Tibial nerve (tissue), 4 donors: Measurements from ENCODE around the gene TBX15. TPM values are rescaled to one million over a fixed set of nuclear protein-coding genes. Genes with fewer than 3 reads are reported as not detected.

Source experiments
- DNase-seq, 2 donors: peaks; one replicate each; pipeline ENCODE4 v3.0.0-alpha.2; 2019; ENCODE audit warnings: low spot score in 2 of 2
- H3K27ac ChIP-seq, 4 donors: fragments of 200-600 bp; sonication (generic) in 3 of 4; one replicate each; pipeline ENCODE4 v1.5.1; 2017 to 2019; ENCODE audit warnings: mild to moderate bottlenecking in 1 of 4
- H3K27me3 ChIP-seq, 2 donors: fragments of 200-600 bp; sonication (generic) in 1 of 2; one replicate each; pipeline versions ENCODE4 v1.5.1 to v1.6.0; 2017 to 2019
- H3K36me3 ChIP-seq, 3 donors: fragments of 200-600 bp; sonication (generic); one replicate each; pipeline ENCODE4 v1.5.1; 2018 to 2019
- H3K4me1 ChIP-seq, 4 donors: fragments of 200-600 bp; sonication (generic) in 3 of 4; one replicate each; pipeline ENCODE4 v1.5.1; 2017 to 2019
- H3K4me3 ChIP-seq, 4 donors: fragments of 200-600 bp; sonication (generic) in 3 of 4; one replicate each; pipeline ENCODE4 v1.5.1; 2017 to 2019; ENCODE audit warnings: mild to moderate bottlenecking in 1 of 4, moderate library complexity in 1 of 4
- H3K9me3 ChIP-seq, 4 donors: fragments of 200-600 bp; sonication (generic) in 3 of 4; one replicate each; pipeline ENCODE4 v1.5.1; 2017 to 2019
- CTCF ChIP-seq, 5 experiments: fragments of 200-600 bp in 3 of 5; fragments of 450-650 bp in 2 of 5; sonication (generic) in 3 of 5; IDR thresholded peaks; one replicate each; pipeline ENCODE4 v1.5.1; 2016 to 2019; ENCODE audit warnings: antibody characterized with exemption in 5 of 5, mild to moderate bottlenecking in 3 of 5, moderate library complexity in 2 of 5
- EP300 ChIP-seq, 2 donors: sonication (generic); formaldehyde crosslinking; IDR thresholded peaks; one replicate each; pipeline ENCODE4 v1.6.1; 2017; ENCODE audit warnings: antibody characterized with exemption in 2 of 2, mild to moderate bottlenecking in 1 of 2
- POLR2A ChIP-seq, 2 donors: fragments of 450-650 bp; IDR thresholded peaks; one replicate each; pipeline ENCODE4 v1.6.1; 2017; ENCODE audit warnings: antibody characterized with exemption in 2 of 2, mild to moderate bottlenecking in 2 of 2, moderate library complexity in 2 of 2
- WGBS, 2 donors: methylation state at CpG; one replicate each; pipeline ENCODE4 v1.1.5; 2018; 5-methylcytosine and 5-hydroxymethylcytosine counted together
- total RNA-seq, 4 donors: library from RNA; depleted of rRNA; stranded (reverse); fragments of >200 nt; gene quantifications; one replicate each; pipeline ENCODE4 v1.1.0, GENCODE V29; 2016

The TBX15 gene
- total RNA-seq, 4 donors from 2014 or later, result 38.7 to 57.0 (median 48.2) TPM

- H3K27ac ChIP-seq, result peak overlapping the region in 2 of 4 donors; percentile 91 to 93
- H3K4me1 ChIP-seq, result peaks cover 0 to 71% (median 15%) of the 10 kb centered on the region in 4 donors
- DNase-seq, result no peak
- no peaks in the 10 kb centered on the region for H3K9me3 ChIP-seq
- H3K36me3 ChIP-seq, result no peaks in the 10 kb centered on the region
- peak overlapping the region in 1 of 4 donors; percentile 67 for H3K4me3 ChIP-seq
- H3K27me3 ChIP-seq, result peaks cover 0 to 100% of the 10 kb centered on the region in 2 donors
- TF ChIP-seq CTCF (IDR thresholded peaks at IDR 0.05) (no peak), EP300 (IDR thresholded peaks at IDR 0.05) (no peak), POLR2A (IDR thresholded peaks at IDR 0.05) (no peak)
- 29 to 36% methylated on average over 26 of the region's 26 CpGs for WGBS, 2 donors
Observed at GRCh38 chr1:118982821-118983557, 5.2 kb downstream of the TBX15 start.

- Histone ChIP-seq H3K27ac (peak overlapping the region in 2 of 4 donors; percentile 25 to 93), H3K4me1 (peaks cover 0 to 64% (median 11%) of the 10 kb centered on the region in 4 donors), H3K9me3 (no peaks in the 10 kb centered on the region), H3K27me3 (peaks cover 0 to 99% of the 10 kb centered on the region in 2 donors), H3K36me3 (no peaks in the 10 kb centered on the region), H3K4me3 (peak overlapping the region in 1 of 4 donors; percentile 67)
- TF ChIP-seq POLR2A (IDR thresholded peaks at IDR 0.05) (no peak), EP300 (IDR thresholded peaks at IDR 0.05) (no peak), CTCF (IDR thresholded peaks at IDR 0.05) (no peak)
- WGBS, 2 donors, result 42 to 48% methylated on average over 6 of the region's 6 CpGs
- DNase-seq, result no peak
Observed at GRCh38 chr1:118982266-118982665, 5.9 kb downstream of the TBX15 start.

GRCh38 chr1:118981436-118981835 lies 6.7 kb downstream of the TBX15 start:
- whole genome bisulfite sequencing, 2 donors, result 32 to 45% methylated on average over 1 of the region's 1 CpG

DNA sequence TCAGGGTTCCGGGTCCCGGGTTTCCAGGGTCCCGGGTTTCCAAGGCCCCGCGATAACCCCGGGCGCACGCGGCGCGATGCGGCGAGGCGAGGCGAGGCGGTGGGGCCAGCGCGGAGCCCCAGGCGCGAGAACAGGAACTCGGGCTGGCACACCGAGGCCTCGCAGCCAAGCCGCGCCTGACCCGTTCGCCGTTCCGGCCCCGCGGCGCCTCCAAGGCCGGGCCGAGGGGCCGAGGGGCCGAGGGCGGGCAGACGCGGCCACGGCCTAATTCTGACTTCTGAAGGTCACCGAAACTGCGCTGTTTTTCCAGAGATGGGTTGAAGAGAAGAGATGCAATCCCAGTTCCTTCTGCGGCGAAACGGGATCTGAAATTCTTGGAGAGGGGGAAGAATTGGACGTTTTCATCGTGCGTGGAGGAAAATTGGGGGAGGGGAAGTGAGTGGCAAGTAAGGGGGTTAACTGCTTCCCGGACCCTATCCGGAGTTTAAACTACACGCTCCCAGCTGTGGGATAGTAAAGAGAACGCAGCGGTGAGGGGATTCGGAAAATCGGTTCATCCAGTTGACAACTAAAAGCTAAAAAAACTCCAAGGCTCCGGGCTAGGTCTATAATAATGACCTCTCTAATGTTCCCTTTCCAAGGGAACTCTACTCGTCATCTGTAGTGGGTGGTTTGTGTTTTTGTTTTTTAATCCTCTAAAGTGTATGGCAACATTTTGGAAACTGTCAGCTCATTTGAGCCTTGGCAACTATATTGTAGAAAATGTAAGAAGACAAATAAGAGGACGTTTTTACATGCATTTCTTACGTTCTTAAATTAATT lies 8.2 kb downstream of the TBX15 start:
- H3K27me3 ChIP-seq, result peaks cover 0 to 80% of the 10 kb centered on the region in 2 donors
- no peak for TF ChIP-seq CTCF (IDR thresholded peaks at IDR 0.05)
- peaks cover 0 to 61% (median 6%) of the 10 kb centered on the region in 4 donors for H3K4me1 ChIP-seq
- peak overlapping the region in 3 of 4 donors; percentile 51 to 80 (median 72) for H3K27ac ChIP-seq
- WGBS, 2 donors, result 9 to 18% methylated on average over 39 to 57 of the region's 59 CpGs
- DNase-seq, result no peak
- H3K4me3 ChIP-seq, result peak overlapping the region; percentile 10 to 44 (median 14)
- H3K9me3 ChIP-seq, result no peaks in the 10 kb centered on the region
- no peaks in the 10 kb centered on the region for H3K36me3 ChIP-seq

More at GRCh38 chr1:118981436-118981835, 6.7 kb downstream of the TBX15 start:
- H3K27ac ChIP-seq, result peak overlapping the region in 2 of 4 donors; percentile 25 to 93
- H3K27me3 ChIP-seq, result peaks cover 0 to 94% of the 10 kb centered on the region in 2 donors
- H3K9me3 ChIP-seq, result no peaks in the 10 kb centered on the region
- no peaks in the 10 kb centered on the region for H3K36me3 ChIP-seq
- no peak overlapping the region for H3K4me3 ChIP-seq
- TF ChIP-seq POLR2A (IDR thresholded peaks at IDR 0.05) (no peak), EP300 (IDR thresholded peaks at IDR 0.05) (no peak), CTCF (IDR thresholded peaks at IDR 0.05) (no peak)
- no peak for DNase-seq
- peaks cover 0 to 61% (median 9%) of the 10 kb centered on the region in 4 donors for H3K4me1 ChIP-seq
